Lower leg skin (tissue), 3 donors: ENCODE data around the gene PLCB1.

Experiments used
- CTCF ChIP-seq, 3 donors: fragments of 450-650 bp; IDR thresholded peaks; one replicate each; pipeline ENCODE4 v1.5.1; 2016; ENCODE audit warnings: antibody characterized with exemption in 3 of 3, mild to moderate bottlenecking in 3 of 3, moderate library complexity in 2 of 3
- POLR2A ChIP-seq, 2 donors: fragments of 450-650 bp; IDR thresholded peaks; one replicate each; pipeline ENCODE4 v1.6.1; 2016 to 2017; ENCODE audit warnings: antibody characterized with exemption in 2 of 2, mild to moderate bottlenecking in 1 of 2, moderate library complexity in 1 of 2

- TF ChIP-seq CTCF (IDR thresholded peaks at IDR 0.05) (no peak), POLR2A (IDR thresholded peaks at IDR 0.05) (no peak)
These were observed 296.9 kb downstream of the PLCB1 start for GRCh38 chr20:8428988-8429387.
